ENCODE measurements around the gene MYOZ1.
"Not testable (repeated sequence)": the region's sequence is repeated elsewhere in the genome, so short reads cannot be mapped to it uniquely, and the experiment has no call there.

Gene MYOZ1, protein sequence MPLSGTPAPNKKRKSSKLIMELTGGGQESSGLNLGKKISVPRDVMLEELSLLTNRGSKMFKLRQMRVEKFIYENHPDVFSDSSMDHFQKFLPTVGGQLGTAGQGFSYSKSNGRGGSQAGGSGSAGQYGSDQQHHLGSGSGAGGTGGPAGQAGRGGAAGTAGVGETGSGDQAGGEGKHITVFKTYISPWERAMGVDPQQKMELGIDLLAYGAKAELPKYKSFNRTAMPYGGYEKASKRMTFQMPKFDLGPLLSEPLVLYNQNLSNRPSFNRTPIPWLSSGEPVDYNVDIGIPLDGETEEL

DNA sequence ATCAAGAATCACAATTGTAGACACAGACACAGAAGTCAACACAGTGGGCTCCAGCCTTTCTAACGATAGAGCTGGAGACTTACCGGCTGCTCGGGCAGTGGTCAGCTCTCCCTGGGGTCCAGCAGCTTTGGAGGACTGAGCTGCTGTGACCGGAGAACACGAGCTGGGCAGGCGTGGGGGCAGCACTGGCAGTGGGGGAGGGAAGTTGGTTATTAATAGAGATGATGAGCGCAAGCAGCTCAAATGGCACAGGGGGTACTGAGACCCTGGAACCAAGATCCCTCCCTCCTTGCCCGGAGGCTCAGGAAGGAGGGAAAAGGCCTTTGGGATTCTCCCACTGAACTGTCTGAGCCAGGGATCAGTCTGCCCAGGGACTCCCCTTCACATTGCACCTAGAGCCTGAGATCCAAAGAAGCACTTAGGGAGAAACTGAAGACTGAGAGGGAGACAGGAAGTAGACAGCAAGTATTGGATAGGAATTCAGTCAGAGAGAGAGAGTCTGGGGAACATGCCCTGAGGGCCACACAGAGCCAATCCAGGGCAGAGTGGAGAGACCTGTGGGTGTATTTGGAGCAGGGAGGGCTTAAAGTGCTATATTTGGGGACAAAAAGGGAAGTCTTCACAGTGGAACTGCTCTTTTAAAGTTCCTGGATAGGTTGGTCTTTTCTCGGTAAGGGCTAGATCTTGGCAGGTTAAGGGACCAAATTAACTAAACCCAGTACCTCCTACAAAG, at the start of gene MYOZ1:
MYOZ1 (minus strand) TSS at position 147 of the 733 bp plus-strand sequence. CDS start 1,457 bp downstream, outside the sequence.
- DNase-seq (ENCODE audit: low read depth in 2 of 3, low spot score in 2 of 3) = no peak

DNA sequence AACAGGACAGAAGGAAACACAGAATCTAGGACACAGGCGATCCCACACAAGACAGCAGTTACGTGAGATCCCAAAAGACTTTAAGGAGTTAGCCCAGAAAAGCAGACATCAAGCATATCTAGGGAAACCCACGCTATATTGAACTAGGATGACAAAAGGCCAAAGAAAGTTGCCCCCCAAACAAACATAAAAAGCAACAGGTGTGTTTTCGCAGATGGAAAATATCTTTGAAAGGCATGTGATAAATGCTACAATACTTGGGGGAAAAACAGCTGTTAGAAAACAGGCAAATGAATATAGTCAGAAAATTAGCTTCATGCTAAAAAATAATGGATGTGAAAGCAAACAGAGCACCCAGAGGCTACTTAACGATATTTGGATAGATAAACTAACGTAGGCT, 49.5 kb upstream of the MYOZ1 start:
- DNase-seq (ENCODE audit: low read depth in 2 of 3, low spot score in 2 of 3) = not testable (repeated sequence)

DNA sequence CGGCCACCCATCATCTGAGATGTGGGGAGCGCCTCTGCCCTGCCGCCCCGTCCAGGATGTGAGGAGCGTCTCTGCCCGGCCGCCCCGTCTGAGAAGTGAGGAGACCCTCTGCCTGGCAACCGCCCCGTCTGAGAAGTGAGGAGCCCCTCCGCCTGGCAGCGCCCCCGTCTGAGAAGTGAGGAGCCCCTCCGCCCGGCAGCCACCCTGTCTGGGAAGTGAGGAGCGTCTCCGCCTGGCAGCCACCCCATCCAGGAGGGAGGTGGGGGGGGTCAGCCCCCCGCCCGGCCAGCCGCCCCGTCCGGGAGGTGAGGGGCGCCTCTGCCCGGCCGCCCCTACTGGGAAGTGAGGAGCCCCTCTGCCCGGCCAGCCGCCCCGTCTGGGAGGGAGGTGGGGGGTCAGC, 48.3 kb upstream of the MYOZ1 start:
- DNase-seq (ENCODE audit: low read depth in 2 of 3, low spot score in 2 of 3) = not testable (repeated sequence)

DNA sequence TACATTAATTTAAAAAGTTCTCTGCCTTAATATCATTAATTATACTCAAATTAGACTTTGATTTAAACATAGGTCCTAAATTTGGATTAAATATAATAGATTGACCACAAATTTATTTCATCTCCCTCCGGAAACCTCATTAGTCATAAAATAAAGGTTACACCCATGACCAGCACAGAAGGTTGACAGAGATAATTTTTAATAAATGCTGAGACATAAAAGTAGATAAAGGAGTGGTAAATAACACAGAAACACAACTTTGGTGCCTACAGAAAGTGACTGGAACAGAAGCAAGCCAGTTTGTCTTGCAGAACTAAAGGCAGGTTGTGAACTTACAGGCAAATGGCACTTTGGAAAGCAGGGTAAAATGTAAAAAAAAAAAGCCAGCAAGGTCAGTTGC, 46.4 kb upstream of the MYOZ1 start:
- not testable (repeated sequence) for DNase-seq (ENCODE audit: low read depth in 2 of 3, low spot score in 2 of 3)

DNA sequence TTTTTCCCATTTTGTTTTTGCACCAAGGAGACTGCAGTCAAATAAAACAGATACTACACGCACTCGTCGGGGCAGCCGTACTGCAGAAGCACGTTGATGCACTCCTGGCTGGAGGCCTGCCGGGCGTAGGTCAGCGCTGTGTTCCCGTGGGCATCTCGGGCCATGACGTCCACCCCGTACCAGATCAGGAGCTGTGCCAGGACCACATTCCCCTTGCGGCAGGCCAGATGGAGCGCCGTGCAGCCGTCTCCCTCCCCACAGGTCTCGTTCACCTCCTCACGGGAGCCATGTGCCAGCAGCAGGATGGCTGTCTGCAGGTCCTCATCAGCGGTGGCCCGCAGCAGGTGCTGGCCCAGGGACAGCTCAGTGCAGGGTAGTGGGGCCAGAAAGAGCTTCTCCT, 33.3 kb upstream of the MYOZ1 start:
- not testable (repeated sequence) for DNase-seq (ENCODE audit: low read depth in 2 of 3, low spot score in 2 of 3)

DNA sequence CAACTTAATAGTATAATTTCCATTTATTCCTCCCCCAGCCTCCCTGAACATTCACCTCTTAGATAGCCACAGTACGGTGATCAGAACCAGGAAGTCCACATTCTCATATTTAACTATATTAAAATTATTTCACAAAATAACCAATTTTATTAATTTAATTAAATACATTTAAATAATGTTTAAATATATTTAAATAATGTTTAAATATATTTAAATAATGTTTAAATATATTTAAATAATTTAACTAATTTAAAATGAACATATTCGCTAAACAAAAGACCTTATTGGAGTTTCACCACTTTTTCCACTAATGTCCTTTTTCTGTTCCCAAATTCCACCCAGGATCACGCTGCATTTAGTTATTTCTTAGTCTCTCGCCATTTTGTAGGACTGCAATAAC, 27.1 kb upstream of the MYOZ1 start:
- DNase-seq (ENCODE audit: low read depth in 2 of 3, low spot score in 2 of 3) = not testable (repeated sequence)

DNA sequence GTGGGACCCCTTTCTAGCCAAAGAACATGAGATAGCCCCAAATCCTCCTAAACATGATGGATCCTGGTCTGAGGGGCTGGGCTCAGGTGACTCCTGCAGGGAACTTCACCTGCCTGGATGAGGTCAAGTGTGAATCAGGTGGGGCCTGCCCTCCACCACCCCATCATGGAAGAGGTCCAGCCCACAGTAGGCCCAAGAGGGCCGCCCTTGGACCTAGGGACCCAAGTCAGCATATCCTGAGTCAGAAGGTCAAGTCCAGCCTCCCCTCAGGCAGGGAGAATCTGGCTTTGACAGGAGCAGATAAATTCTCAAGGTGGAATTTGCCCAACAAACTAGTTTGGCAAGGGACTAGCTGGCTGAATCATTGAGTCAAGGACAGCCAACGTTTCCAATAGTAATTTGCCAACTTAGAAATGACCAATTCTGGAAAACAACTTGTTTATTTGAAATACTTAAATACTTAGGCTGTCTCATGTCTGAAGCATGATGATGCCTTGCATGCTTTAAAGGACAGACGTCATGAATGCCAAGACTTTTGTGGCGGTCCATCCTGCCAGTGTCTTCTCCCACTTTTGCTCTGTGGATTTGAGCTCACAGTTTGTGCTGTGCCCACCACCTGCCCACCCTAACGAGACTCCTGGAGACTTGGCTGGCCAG, 25.0 kb upstream of the MYOZ1 start:
- not testable (repeated sequence) for DNase-seq (ENCODE audit: low read depth in 2 of 3, low spot score in 2 of 3)

DNA sequence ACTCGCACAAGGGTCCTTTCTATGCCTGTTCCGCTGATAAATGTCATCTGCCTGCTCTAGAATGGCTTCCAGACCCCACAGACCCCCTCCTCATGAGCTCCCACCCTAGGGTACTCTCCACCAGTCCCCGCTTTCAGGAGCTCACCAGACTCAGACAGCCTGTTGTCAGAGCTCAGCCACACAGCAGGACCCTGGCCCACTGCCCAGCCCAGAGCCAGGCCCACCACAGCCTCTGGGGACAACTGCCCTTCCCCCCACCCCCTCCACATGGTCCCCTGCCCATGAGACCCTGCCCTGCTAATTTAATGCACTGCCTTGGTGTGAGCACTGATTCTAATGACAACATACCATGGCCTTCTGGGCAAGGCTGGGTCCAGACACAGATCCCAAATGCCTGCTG, 24.3 kb upstream of the MYOZ1 start:
- DNase-seq (ENCODE audit: low read depth in 2 of 3, low spot score in 2 of 3) = not testable (repeated sequence)

DNA sequence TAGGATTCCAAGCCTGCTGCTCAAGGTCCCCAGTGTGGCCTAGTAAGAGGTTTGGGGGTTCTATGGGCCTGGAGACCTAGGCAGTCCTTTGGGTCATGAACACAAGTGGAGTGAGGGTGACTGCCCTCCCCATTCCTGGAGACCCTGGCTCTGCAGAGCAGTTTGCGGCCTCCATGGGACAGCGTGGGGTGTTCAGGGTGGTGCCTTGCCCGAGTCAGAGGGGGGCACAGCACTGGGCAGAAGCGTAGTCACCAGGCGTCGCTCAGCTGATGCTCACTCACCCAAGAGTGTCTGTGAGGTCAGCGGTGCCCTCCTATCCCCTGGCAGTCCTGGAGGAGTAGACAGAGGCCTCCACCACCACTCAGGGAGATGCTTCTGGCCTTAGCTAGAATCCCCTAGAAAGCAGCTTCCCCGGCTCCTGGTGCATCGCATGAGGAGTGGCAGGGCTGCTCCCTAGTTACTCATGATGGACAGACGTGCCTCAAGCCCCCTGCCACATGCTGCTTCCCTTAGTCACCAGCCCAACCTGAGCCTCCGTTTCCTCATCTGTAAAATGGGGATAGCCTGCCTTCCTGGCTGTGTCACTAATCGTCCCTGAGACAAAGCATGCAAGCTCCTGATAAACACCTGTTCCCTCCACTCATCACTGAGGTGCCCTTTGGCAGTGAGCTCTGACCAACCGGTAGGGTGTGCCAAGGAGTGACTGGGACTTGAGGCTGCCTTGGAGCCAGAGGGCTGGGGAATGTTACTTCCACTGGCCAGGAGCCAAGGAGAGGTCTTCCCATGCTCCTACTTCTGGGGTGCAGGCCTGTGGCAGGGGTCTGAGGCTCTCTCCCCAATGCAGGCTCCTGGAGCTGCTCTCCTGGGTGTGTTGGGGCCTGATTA, 23.1 kb upstream of the MYOZ1 start:
- DNase-seq (ENCODE audit: low read depth in 2 of 3, low spot score in 2 of 3) = not testable (repeated sequence)

DNA sequence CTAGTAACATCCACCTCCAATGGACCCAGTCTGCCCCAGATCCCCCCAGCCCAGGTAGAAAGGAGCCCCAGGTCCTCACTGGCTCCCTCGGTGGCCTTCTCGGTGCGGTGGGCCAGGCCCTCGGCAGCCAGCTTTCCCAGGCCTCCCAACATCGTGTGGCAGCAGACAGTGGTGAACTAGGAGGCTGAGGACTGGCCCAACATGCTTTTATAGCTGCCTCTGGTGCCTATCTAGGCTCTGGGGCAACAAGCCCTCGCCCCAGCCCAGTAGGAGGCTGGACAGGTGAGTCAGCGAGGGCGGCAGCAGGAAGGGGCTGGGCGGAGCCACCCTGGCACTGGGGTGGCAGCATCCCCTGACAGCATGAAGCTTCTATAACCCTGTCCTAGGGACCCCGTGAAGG, 22.3 kb upstream of the MYOZ1 start:
- DNase-seq (ENCODE audit: low read depth in 2 of 3, low spot score in 2 of 3) = not testable (repeated sequence)

DNA sequence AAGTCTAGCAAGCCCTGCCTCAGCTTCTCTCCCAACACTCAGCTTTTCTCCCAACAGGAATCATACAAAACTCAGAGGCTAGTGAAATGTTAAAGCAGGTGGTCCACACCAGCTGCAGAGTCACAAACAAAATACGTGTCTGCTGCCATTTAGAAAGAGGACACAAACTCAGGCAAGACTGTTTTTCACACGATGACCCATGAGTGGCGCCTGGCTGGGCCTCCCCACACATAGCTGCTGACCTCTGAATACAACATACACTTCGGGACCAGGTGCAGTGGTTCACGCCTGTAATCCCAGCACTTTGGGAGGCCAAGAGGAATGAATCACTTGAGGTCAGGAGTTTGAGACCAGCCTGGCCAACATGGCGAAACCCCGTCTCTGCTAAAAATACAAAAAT, 21.4 kb upstream of the MYOZ1 start:
- DNase-seq (ENCODE audit: low read depth in 2 of 3, low spot score in 2 of 3) = not testable (repeated sequence)

DNA sequence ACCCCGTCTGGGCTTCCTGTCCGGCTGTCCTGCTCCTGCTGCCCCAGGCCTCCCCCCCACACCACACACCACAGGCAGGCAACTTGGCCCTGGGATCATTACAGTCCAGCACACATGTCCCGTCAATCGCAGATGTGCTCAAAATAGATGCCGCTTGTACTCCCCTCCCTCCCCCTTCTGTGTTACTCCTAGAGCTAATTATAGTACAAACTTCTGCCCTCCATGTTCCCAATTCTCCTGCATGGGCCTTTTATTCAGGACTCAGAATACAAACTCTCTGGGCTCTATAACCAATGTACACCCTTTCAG, 14.7 kb upstream of the MYOZ1 start, which contains the start of gene SYNPO2L:
SYNPO2L (minus strand) TSS at position 40 of the 309 bp plus-strand sequence. CDS start 107 bp downstream, outside the sequence.
- no peak for DNase-seq (ENCODE audit: low read depth in 2 of 3, low spot score in 2 of 3)

DNA sequence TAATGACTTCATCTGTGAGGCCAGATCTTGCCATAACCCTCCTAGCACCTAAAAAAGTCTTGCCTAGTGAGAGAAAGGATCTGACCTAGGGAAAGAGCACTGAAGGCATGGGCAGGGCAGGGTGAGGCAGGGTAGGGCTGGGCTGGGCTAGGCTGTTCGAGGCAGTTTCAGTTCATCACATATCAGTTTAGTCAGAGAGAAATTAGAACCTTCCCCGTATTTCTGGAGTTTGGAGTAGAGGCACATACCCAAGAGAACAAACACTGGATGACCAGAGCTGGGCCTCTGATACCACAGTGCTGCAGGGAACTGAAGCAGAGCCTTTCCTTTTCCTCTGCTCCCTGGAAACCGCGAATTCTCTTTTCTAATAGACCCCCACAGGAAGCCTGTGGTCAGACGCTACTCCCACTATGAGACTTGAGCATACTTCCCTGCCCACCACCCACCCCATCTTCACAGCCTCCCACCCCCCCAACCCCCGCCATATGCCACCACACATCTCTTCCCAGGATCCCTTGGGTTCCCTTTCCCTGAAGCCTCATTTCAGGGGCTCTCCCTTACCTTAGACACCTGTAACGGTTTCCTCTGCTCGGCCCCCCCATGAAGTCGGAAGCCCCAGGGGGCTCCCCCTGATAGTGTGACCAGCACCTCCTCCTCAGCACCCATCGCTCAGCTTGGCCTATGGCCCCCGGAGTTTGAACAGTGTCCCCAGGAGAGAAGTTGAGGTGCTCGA, 14.1 kb upstream of the MYOZ1 start:
- DNase-seq (ENCODE audit: low read depth in 2 of 3, low spot score in 2 of 3) = no peak

DNA sequence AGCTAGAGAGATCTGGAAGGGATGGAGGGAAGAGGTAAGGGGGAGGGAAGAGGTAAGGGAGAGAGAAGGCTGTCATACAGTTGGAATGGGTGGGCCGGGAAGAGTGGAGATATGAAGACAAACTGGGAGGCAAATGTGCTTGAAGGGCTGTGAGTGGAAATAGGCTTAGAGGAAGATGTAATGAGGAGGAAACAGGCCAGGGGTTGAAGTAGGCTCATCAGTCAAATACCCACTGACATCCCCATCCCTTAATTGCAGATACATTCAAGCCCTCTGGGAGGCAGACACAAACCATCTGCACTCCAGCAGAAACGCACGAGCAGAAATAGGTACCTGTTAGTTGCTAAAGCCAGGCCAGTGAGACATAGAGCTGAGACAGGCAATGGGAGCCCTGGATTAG, 12.4 kb upstream of the MYOZ1 start:
- DNase-seq (ENCODE audit: low read depth in 2 of 3, low spot score in 2 of 3) = no peak

DNA sequence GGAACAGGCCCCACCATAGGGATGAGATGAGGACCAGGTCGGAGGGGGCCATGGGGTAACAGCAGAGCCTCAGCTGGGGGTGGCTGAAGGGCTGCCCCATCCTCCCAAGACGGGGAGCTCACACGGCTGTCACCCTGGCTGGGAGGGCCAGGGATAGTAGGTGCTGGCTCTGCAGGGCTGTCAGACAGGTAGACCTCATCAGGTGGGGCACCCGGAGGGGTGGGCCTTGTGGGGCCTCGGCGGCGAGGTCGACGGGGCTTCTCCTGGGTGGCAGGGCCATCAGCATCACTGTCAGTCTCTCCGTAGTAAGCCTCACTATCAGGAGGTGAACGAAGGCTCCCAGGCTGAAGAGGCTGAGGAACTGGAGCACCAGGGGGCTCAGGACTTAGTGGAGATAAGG, 11.9 kb upstream of the MYOZ1 start:
- DNase-seq (ENCODE audit: low read depth in 2 of 3, low spot score in 2 of 3) = no peak

DNA sequence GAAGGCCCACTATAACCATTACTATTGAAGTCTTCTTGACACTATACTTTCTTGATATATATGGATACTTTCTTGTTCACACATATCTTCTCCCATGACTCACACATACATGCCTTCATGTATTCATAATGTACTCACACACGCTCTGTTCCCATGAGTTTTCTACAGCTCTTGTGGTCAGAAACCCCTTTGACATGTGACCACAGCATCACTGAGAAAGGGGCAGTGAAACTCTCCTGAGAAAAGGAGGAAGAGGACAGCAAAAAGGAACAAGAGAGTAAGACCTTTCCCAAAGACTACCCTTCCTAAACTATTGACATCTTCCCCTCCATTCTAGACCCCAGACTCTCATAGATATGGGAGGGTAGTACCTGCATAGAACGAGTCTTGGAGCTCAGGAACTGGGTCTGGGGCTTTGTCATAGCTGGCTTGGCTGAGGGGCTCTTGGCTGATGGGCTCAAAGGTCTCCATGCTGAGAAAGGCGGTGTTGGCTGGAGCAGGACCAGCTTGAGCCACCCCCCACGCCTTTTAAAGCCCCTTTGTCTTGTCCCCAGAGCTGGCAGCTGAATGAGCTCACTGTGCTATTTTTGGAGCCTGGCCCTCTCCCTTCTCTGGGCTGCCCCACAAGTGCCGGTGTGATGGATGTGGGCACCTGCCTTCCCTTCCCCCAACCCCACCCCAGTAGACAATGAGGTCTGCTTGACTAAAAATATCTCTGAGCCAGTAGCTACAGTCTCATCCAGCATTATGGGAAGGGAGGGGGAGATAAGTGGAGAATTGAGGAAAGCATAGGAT, 9.5 kb upstream of the MYOZ1 start:
- DNase-seq (ENCODE audit: low read depth in 2 of 3, low spot score in 2 of 3) = no peak

DNA sequence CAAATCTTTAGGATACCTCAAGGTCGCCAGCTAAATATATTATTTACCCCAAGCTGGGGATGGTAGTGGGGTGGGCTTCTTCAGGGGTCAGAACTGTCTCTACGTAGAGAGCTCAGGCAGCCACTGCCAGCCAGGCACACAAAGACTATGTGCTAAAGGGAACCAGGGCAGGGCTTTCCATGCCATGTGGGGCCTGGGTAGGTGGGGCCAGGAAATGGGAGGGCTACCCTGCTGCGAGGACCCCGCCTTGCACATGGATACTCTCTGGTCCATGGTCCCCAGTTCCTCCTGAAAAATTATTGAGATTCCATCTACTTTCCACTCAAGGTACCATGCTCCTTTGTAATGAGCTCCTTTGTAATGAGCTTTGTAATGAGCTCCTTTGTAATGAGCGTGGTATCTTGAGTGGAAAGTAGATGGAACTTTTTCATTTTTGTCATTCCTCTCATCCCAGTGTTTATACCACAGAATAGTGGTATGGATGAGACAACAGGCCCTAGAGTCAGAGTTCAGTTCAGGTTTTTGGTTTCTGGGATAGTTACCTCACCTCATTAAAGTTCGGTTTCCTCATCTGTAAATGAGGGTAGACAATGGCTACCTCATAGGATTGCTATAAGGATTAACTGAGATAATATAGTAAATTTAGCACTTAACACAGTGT, 8.7 kb upstream of the MYOZ1 start:
- DNase-seq (ENCODE audit: low read depth in 2 of 3, low spot score in 2 of 3) = no peak

DNA sequence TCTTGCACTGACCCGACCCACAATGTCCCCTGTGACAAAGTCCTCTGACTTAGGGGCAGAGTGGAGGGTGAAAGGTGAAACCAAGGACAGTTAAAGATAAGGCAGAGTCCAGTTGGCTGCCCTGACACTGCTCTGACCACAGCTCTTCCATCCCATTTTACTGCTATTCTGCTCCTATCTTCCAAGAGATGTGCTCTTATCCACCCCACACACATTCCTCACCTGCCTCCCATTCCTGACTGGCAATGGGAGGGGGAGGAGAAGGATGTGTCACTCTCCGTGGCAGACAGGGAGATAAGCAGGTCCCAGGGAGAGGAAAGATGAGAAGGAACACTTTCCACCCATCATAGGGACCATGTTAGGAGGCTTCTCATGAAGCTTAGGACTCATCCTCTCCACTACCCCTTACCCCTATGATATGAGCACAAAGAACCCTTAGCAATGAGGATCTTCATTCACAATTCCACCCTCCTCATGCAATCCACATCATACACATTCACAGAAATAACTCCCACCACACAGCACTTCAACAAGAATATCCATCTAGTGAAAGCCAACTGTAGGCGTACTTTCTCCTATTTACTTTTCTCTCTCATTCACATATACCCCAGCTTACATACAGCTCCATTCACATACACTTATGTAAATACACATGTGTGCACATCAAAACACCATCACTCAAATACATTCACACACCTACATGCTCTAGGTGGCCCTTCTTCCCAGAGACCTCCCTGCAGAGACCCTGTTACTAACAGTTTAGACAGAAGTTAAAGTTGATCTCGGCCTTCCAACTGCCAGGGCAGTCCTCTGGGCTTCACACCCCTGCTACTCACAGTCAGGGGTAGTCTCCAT, 7.9 kb upstream of the MYOZ1 start:
- no peak for DNase-seq (ENCODE audit: low read depth in 2 of 3, low spot score in 2 of 3)
